ENCODE results near the gene SLC15A5. TPM values are rescaled to one million over a fixed set of nuclear protein-coding genes. Genes with fewer than 3 reads are reported as not detected.

Gene SLC15A5
- total RNA-seq, 1 experiment from 2014 or later, result not detected

- DNase-seq (ENCODE audit: low read depth, low spot score) (no peak), ATAC-seq (no peak)
- TF ChIP-seq TCF7L2 (IDR thresholded peaks at IDR 0.05; ENCODE audit: low read depth, low read length) (no peak), POLR2AphosphoS5 (IDR thresholded peaks at IDR 0.05; ENCODE audit: low read depth, low read length) (no peak), SIN3A (IDR thresholded peaks at IDR 0.05; ENCODE audit: borderline replicate concordance, insufficient read depth, low read depth, low read length) (no peak), REST (IDR thresholded peaks at IDR 0.05; ENCODE audit: insufficient read depth in 1 of 2, low read depth in 2 of 2, low read length in 1 of 2) (no peak), CTCF (IDR thresholded peaks at IDR 0.05) (no peak)
- Histone ChIP-seq H3K27ac (ENCODE audit: low read length) (no peak overlapping the region), H3K9me3 (ENCODE audit: control insufficient read depth, insufficient read depth, low read depth, low read length) (no peaks in the 10 kb centered on the region), H3K27me3 (ENCODE audit: control insufficient read depth, insufficient read depth, low read length) (no peaks in the 10 kb centered on the region), H3K4me1 (ENCODE audit: control insufficient read depth, insufficient read depth, low read length) (no peaks in the 10 kb centered on the region), H3K36me3 (ENCODE audit: control insufficient read depth, insufficient read depth, low read length) (no peaks in the 10 kb centered on the region), H3K4me3 (ENCODE audit: low read depth in 2 of 2, low read length in 2 of 2) (no peak overlapping the region)
- intact Hi-C loops (cut with micrococcal nuclease; ENCODE audit: unreplicated experiment) (no loop called here), in situ Hi-C loops (cut with HindIII; ENCODE audit: low pct_unique_long_range_greater_than_20kb, low sequenced_read_pairs) (no loop called here)
- POLR2A ChIA-PET, result no interaction called here
- BruUV-seq (replicated peaks), result no TSS peak
- CTCF ChIA-PET, result no interaction called here
Observed at GRCh38 chr12:16184681-16185080, 92.8 kb downstream of the SLC15A5 start.

GRCh38 chr12:16183541-16183940, 93.9 kb downstream of the SLC15A5 start:
- ChIA-PET POLR2A (no interaction called here), CTCF (no interaction called here)
- in situ Hi-C loops (cut with HindIII; ENCODE audit: low pct_unique_long_range_greater_than_20kb, low sequenced_read_pairs) (no loop called here), intact Hi-C loops (cut with micrococcal nuclease; ENCODE audit: unreplicated experiment) (no loop called here)
- Histone ChIP-seq H3K36me3 (ENCODE audit: control insufficient read depth, insufficient read depth, low read length) (no peaks in the 10 kb centered on the region), H3K4me3 (ENCODE audit: low read depth in 2 of 2, low read length in 2 of 2) (no peak overlapping the region), H3K27ac (ENCODE audit: low read length) (no peak overlapping the region), H3K27me3 (ENCODE audit: control insufficient read depth, insufficient read depth, low read length) (no peaks in the 10 kb centered on the region), H3K9me3 (ENCODE audit: control insufficient read depth, insufficient read depth, low read depth, low read length) (no peaks in the 10 kb centered on the region), H3K4me1 (ENCODE audit: control insufficient read depth, insufficient read depth, low read length) (no peaks in the 10 kb centered on the region)
- no peak for DNase-seq (ENCODE audit: low read depth, low spot score)
- BruUV-seq (replicated peaks), result no TSS peak
- no peak for TF ChIP-seq TCF7L2 (IDR thresholded peaks at IDR 0.05; ENCODE audit: low read depth, low read length)
- no peak for TF ChIP-seq POLR2AphosphoS5 (IDR thresholded peaks at IDR 0.05; ENCODE audit: low read depth, low read length)
- no peak for TF ChIP-seq REST (IDR thresholded peaks at IDR 0.05; ENCODE audit: insufficient read depth in 1 of 2, low read depth in 2 of 2, low read length in 1 of 2)
- TF ChIP-seq SIN3A (IDR thresholded peaks at IDR 0.05; ENCODE audit: borderline replicate concordance, insufficient read depth, low read depth, low read length), result no peak
- TF ChIP-seq CTCF (IDR thresholded peaks at IDR 0.05), result no peak
- no peak for ATAC-seq
